Thyroid gland (tissue), 4 donors: ENCODE measurements around the gene VARS2.

Experiments used
- CTCF ChIP-seq, 6 experiments: fragments of 200-600 bp in 3 of 6; fragments of 450-650 bp in 3 of 6; sonication (generic) in 3 of 6; IDR thresholded peaks; one replicate each; pipeline ENCODE4 v1.5.1; 2016 to 2019; ENCODE audit warnings: antibody characterized with exemption in 6 of 6, mild to moderate bottlenecking in 2 of 6, inconsistent platforms in 1 of 6, moderate library complexity in 1 of 6
- POLR2A ChIP-seq, 2 donors: fragments of 450-650 bp; IDR thresholded peaks; one replicate each; pipeline ENCODE4 v1.6.1; 2017; ENCODE audit warnings: antibody characterized with exemption in 2 of 2, mild to moderate bottlenecking in 2 of 2, moderate library complexity in 1 of 2

GRCh38 chr6:30954631-30955366 is 40.8 kb downstream of the VARS2 start:
- TF ChIP-seq POLR2A (IDR thresholded peaks at IDR 0.05) (no peak), CTCF (IDR thresholded peaks at IDR 0.05) (no peak)
